Measurements from ENCODE around the gene KRT37.

- no peak for TF ChIP-seq CTCF (IDR thresholded peaks at IDR 0.05)
- no peak for TF ChIP-seq POLR2A (IDR thresholded peaks at IDR 0.05)
- TF ChIP-seq POLR2AphosphoS5 (IDR thresholded peaks at IDR 0.05; ENCODE audit: insufficient read depth in 1 of 2, low read depth in 1 of 2) = no peak
Observed at GRCh38 chr17:41393294-41393693, 31.1 kb downstream of the KRT37 start.
